A549 (cell line): Measurements from ENCODE around the gene APLP2.

Experiments
- BHLHE40 ChIP-seq: IDR thresholded peaks from 2 replicates; pipeline ENCODE4 v1.6.1; 2012; ENCODE audit warnings: low read depth, low read length, inconsistent platforms
- CTCF ChIP-seq: fragments of >200 bp; sonication (Bioruptor Twin); formaldehyde crosslinking; IDR thresholded peaks from 3 replicates; pipeline ENCODE4 v1.5.1; 2016
- ESRRA ChIP-seq: fragments of 150-350 bp; IDR thresholded peaks from 2 replicates; pipeline ENCODE4 v1.6.1; 2014; ENCODE audit warnings: mild to moderate bottlenecking, low read length, borderline replicate concordance
- HES2 ChIP-seq: fragments of >200 bp; sonication (Bioruptor Twin); formaldehyde crosslinking; IDR thresholded peaks from 2 replicates; pipeline ENCODE4 v1.6.1; 2016
- HMGXB4 ChIP-seq: fragments of 250-450 bp; sonication (Bioruptor Pico); IDR thresholded peaks from 2 replicates; pipeline ENCODE4 v1.5.0; 2021; ENCODE audit warnings: mild to moderate bottlenecking, moderate library complexity, borderline replicate concordance
- MYC ChIP-seq: IDR thresholded peaks from 2 replicates; pipeline ENCODE4 v1.6.1; 2012; ENCODE audit warnings: mild to moderate bottlenecking, inconsistent platforms, low read length, improper control_type of control experiment, borderline replicate concordance
- NFE2L2 ChIP-seq: fragments of 150-350 bp; conservative IDR thresholded peaks from 2 replicates; pipeline ENCODE4 v1.6.1; 2014; ENCODE audit warnings: low read length
- POLR2A ChIP-seq: IDR thresholded peaks from 2 replicates; pipeline ENCODE4 v1.6.1; 2012; ENCODE audit warnings: mild to moderate bottlenecking, low read length
- RAD21 ChIP-seq, 2 experiments: fragments of >200 bp in 1 of 2; sonication (Bioruptor Twin) in 1 of 2; formaldehyde crosslinking in 1 of 2; IDR thresholded peaks in 1 of 2; conservative IDR thresholded peaks in 1 of 2; 2 replicates in 1 of 2; 3 replicates in 1 of 2; pipeline ENCODE4 v1.6.1; 2012 to 2018; ENCODE audit warnings: inconsistent platforms in 1 of 2
- REST ChIP-seq: fragments of 200-600 bp; sonication (generic); IDR thresholded peaks from 2 replicates; pipeline ENCODE4 v1.6.1; 2016; ENCODE audit warnings: antibody characterized with exemption, mild to moderate bottlenecking, moderate library complexity
- SMC3 ChIP-seq: fragments of >200 bp; sonication (Bioruptor Twin); formaldehyde crosslinking; IDR thresholded peaks from 3 replicates; pipeline ENCODE4 v1.6.1; 2018; ENCODE audit warnings: inconsistent platforms
- ZFP36 ChIP-seq: fragments of 450-650 bp; IDR thresholded peaks from 2 replicates; pipeline ENCODE4 v1.6.1; 2014; ENCODE audit warnings: borderline replicate concordance; ENCODE audit not compliant: partially characterized antibody
- ZSCAN20 ChIP-seq: fragments of 250-450 bp; sonication (Bioruptor Pico); IDR thresholded peaks from 2 replicates; pipeline ENCODE4 v1.8.0; 2022; ENCODE audit warnings: mild to moderate bottlenecking, moderate library complexity

- TF ChIP-seq ZSCAN20 (CRISPR knock-in tag): no peak
- no peak for TF ChIP-seq REST
- no peak for TF ChIP-seq HMGXB4 (CRISPR knock-in tag)
- no peak for TF ChIP-seq MYC
- no peak for TF ChIP-seq CTCF
- TF ChIP-seq NFE2L2: no peak
- no peak for TF ChIP-seq ZFP36
- no peak for TF ChIP-seq SMC3
- no peak for TF ChIP-seq ESRRA
- TF ChIP-seq BHLHE40: no peak
- no peak for TF ChIP-seq HES2
- TF ChIP-seq POLR2A: no peak
- no peak for TF ChIP-seq RAD21 (conservative IDR thresholded peaks at IDR 0.05 in 1 of 2, IDR thresholded peaks at IDR 0.05 in 1 of 2)
Measured at GRCh38 chr11:130078080-130078479, 8.4 kb downstream of the APLP2 start.
